Mucosa of descending colon (tissue), 3 donors: ENCODE data around the gene COMMD1. TPM values are rescaled to one million over a fixed set of nuclear protein-coding genes. Genes with fewer than 3 reads are reported as not detected.

Source experiments
- ATAC-seq: fragments of 200-7000 bp; cut with Tn5 transposase; one replicate; pipeline ENCODE4 v1.9.1; 2020; ENCODE audit warnings: mild to moderate bottlenecking, moderate library complexity
- DNase-seq, 3 donors: peaks; one replicate each; pipeline ENCODE4 v3.0.0-alpha.2; 2020
- H3K36me3 ChIP-seq: fragments of 200-600 bp; one replicate; pipeline ENCODE4 v1.8.0; 2021; ENCODE audit warnings: low read depth, mild to moderate bottlenecking
- H3K4me1 ChIP-seq: fragments of 200-600 bp; one replicate; pipeline ENCODE4 v1.8.0; 2021; ENCODE audit warnings: low read depth, mild to moderate bottlenecking
- H3K4me3 ChIP-seq: fragments of 200-600 bp; one replicate; pipeline ENCODE4 v1.8.0; 2021; ENCODE audit warnings: mild to moderate bottlenecking
- H3K9me3 ChIP-seq: fragments of 200-600 bp; one replicate; pipeline ENCODE4 v1.8.0; 2021; ENCODE audit warnings: mild to moderate bottlenecking
- CTCF ChIP-seq: fragments of 200-600 bp; IDR thresholded peaks from one replicate; pipeline ENCODE4 v1.8.0; 2022; ENCODE audit warnings: antibody characterized with exemption, mild to moderate bottlenecking
- intact Hi-C, 2 donors: fragments of 100-400 bp; cut with DNase I in 1 of 2; cut with micrococcal nuclease in 1 of 2; formaldehyde crosslinking; loops; one replicate each; pipeline versions ENCODE4 v1.11.0 to v1.11.1; 2022; cut with DNase I, micrococcal nuclease
- total RNA-seq, 3 donors: library from RNA; stranded (reverse); fragmentation: NEBNext Ultra II Directional in 2 of 3; extraction: Animal tissue kit (Norgen Biotek cat#: 25700) in 2 of 3; gene quantifications; one replicate each; pipeline versions ENCODE4 v1.2.1 to v1.2.4, GENCODE V29; 2021 to 2023
- donor health status: DM: no; HTN: no; CAD: no; lungs with moderate emphysema.
- donor health status: DM: no; HTN: no; CAD: no.
- donor health status: DM: no; HTN: yes; CAD: no.

COMMD1 gene
- total RNA-seq, 3 donors from 2014 or later = 21.5 to 33.5 (median 24.8) TPM

- Histone ChIP-seq H3K4me3 (no peak overlapping the region), H3K9me3 (peaks cover 12% of the 10 kb centered on the region), H3K36me3 (no peaks in the 10 kb centered on the region), H3K4me1 (no peaks in the 10 kb centered on the region)
- intact Hi-C loops = no loop called here
- TF ChIP-seq CTCF = no peak
- no peak for DNase-seq
- no peak for ATAC-seq
These were observed 166.5 kb downstream of the COMMD1 start for GRCh38 chr2:62071760-62072680.

DNA sequence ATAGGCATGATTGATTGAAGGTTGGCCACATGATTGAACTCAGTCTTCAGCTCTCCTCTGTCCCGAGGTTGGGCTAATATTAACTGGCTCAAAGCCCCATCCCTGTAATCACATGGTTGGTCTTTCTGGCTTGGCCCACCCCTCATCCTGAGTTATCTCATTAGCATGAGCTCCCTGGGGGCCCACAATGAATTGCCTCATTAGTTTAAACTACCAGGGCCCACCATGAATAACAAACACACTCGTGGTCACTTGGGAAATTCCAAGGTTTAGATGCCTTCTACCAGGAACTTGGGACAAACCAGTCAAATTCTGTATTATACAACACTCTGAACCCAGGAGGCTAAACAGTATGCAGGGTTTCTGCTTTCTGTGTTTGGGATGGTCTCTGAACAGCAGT is 168.8 kb downstream of the COMMD1 start:
- Histone ChIP-seq H3K4me1 (no peaks in the 10 kb centered on the region), H3K4me3 (no peak overlapping the region), H3K36me3 (no peaks in the 10 kb centered on the region), H3K9me3 (peaks cover 12% of the 10 kb centered on the region)
- DNase-seq (no peak), ATAC-seq (no peak)
- no peak for TF ChIP-seq CTCF
- intact Hi-C loops = no loop called here

DNA sequence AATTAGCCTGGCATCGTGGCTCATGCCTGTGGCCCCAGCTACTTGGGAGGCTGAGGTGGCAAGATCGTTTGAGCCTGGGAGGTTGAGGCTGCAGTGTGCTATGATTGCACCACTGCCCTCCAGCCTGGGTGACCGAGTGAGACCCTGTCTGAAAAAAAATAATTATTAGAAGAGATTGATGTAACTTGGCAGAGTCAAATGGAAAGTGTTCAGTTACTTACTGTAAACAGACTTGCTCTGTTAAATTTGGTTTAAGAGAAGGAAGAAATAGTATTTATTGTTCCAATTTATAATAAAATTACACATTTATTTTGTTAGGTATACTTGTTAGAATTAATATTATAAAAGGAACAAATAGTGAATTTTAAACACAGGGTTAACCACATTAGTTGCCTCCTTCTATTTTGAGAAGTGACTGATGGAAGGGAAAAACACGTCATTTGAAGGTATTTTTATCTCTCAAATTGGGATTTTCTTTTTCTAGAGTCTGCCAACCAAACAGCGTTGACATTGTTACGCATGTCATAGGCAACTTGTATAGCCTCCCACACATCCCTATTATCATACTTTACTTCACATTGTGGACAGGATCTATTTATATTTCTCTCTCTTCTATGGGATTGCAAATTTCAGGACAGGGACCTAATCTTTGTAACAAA is 171.6 kb downstream of the COMMD1 start:
- no peak for TF ChIP-seq CTCF
- no peak for ATAC-seq
- no peak for DNase-seq

GRCh38 chr2:62084801-62085200 is 179.3 kb downstream of the COMMD1 start:
- H3K9me3 ChIP-seq = no peaks in the 10 kb centered on the region
- TF ChIP-seq CTCF = no peak
- no peak for ATAC-seq
- H3K36me3 ChIP-seq = no peaks in the 10 kb centered on the region
- H3K4me1 ChIP-seq = no peaks in the 10 kb centered on the region
- intact Hi-C loops = no loop called here
- H3K4me3 ChIP-seq = no peak overlapping the region
- DNase-seq = no peak

More for the DNA sequence above, 171.6 kb downstream of the COMMD1 start:
- intact Hi-C loops = no loop called here
- Histone ChIP-seq H3K4me3 (no peak overlapping the region), H3K9me3 (peaks cover 9% of the 10 kb centered on the region), H3K36me3 (no peaks in the 10 kb centered on the region), H3K4me1 (no peaks in the 10 kb centered on the region)

DNA sequence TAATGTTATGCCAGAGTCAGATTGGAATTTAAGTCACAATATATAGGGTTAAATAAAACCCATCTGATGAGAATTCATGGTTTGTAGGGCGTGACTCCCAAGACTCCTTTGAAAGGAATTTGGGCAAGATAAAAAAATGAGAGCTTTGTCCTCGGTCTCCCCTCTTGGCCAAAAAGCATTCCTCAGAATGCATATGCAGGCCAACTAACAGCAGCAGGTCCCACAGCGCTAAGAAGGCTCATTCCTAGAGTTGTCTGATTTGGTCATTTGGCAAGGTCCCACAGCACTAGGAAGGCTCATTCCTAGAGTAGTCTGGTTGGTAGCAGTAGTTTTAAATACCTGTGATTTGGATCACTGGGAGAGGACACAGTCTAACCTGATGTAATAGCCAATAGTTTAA is 184.2 kb downstream of the COMMD1 start:
- no peak for TF ChIP-seq CTCF

More for the DNA sequence above, 184.2 kb downstream of the COMMD1 start:
- no peaks in the 10 kb centered on the region for H3K4me1 ChIP-seq
- no peak for ATAC-seq
- H3K36me3 ChIP-seq = no peaks in the 10 kb centered on the region
- no peaks in the 10 kb centered on the region for H3K9me3 ChIP-seq
- H3K4me3 ChIP-seq = no peak overlapping the region
- no peak for DNase-seq
- intact Hi-C loops = no loop called here
